Muscle of arm (tissue), 14 donors: ENCODE measurements around the gene RCOR1. TPM values are rescaled to one million over a fixed set of nuclear protein-coding genes. Genes with fewer than 3 reads are reported as not detected.
"Not testable (repeated sequence)": the region's sequence is repeated elsewhere in the genome, so short reads cannot be mapped to it uniquely, and the experiment has no call there.

ENCODE experiments used
- DNase-seq: peaks from one replicate; pipeline ENCODE4 v3.0.0-alpha.2; 2013
- long read RNA-seq, 11 donors: transcript quantifications; one replicate each; lab custom pipeline, GENCODE V29; 2026
- polyA plus RNA-seq, 12 donors: library from polyadenylated mRNA; unstranded; fragments of 120-200 nt; gene quantifications; one replicate each; pipeline ENCODE4 v1.2.1, GENCODE V29; 2013; ENCODE audit not compliant: insufficient read length in 12 of 12

RCOR1 gene
- 10 to 100 TPM in 11 of 12 donors, not detected in 1; 24.0 to 57.7 (median 32.5) TPM for polyA plus RNA-seq
- long read RNA-seq, donor 1 = 0 reads
- long read RNA-seq, donor 2, full-length matches to known transcripts = 4 of 4 reads
- long read RNA-seq, donor 2, partial matches to known transcripts = 0 of 4 reads
- long read RNA-seq, donor 2, other reads (novel, unspliced or antisense) = 0 of 4 reads
- long read RNA-seq, donor 3 = 0 reads
- long read RNA-seq, donor 4, full-length matches to known transcripts = 2 of 2 reads
- long read RNA-seq, donor 4, partial matches to known transcripts = 0 of 2 reads
- long read RNA-seq, donor 4, other reads (novel, unspliced or antisense) = 0 of 2 reads
- long read RNA-seq, donor 5, full-length matches to known transcripts = 4 of 4 reads
- long read RNA-seq, donor 5, partial matches to known transcripts = 0 of 4 reads
- long read RNA-seq, donor 5, other reads (novel, unspliced or antisense) = 0 of 4 reads
- long read RNA-seq, donor 6, full-length matches to known transcripts = 2 of 14 reads
- long read RNA-seq, donor 6, partial matches to known transcripts = 12 of 14 reads
- long read RNA-seq, donor 6, other reads (novel, unspliced or antisense) = 0 of 14 reads
- long read RNA-seq, donor 7, full-length matches to known transcripts = 2 of 2 reads
- long read RNA-seq, donor 7, partial matches to known transcripts = 0 of 2 reads
- long read RNA-seq, donor 7, other reads (novel, unspliced or antisense) = 0 of 2 reads
- long read RNA-seq, donor 8, full-length matches to known transcripts = 1 of 1 reads
- long read RNA-seq, donor 8, partial matches to known transcripts = 0 of 1 reads
- long read RNA-seq, donor 8, other reads (novel, unspliced or antisense) = 0 of 1 reads
- long read RNA-seq, donor 9, full-length matches to known transcripts = 2 of 2 reads
- long read RNA-seq, donor 9, partial matches to known transcripts = 0 of 2 reads
- long read RNA-seq, donor 9, other reads (novel, unspliced or antisense) = 0 of 2 reads
- long read RNA-seq, donor 10, full-length matches to known transcripts = 4 of 4 reads
- long read RNA-seq, donor 10, partial matches to known transcripts = 0 of 4 reads
- long read RNA-seq, donor 10, other reads (novel, unspliced or antisense) = 0 of 4 reads
- long read RNA-seq, donor 11, full-length matches to known transcripts = 5 of 5 reads
- long read RNA-seq, donor 11, partial matches to known transcripts = 0 of 5 reads
- long read RNA-seq, donor 11, other reads (novel, unspliced or antisense) = 0 of 5 reads

- peak; percentile 97 for DNase-seq
These were observed at the start of gene RCOR1 for GRCh38 chr14:102591944-102592762. RCOR1 (plus strand) TSS chr14:102592649; CDS start chr14:102592887, 238 bp downstream.

GRCh38 chr14:102544046-102544746 is 48.3 kb upstream of the RCOR1 start:
- peak; percentile 73 for DNase-seq

GRCh38 chr14:102544747-102545460 is 47.5 kb upstream of the RCOR1 start:
- DNase-seq = no peak

GRCh38 chr14:102545461-102546265 is 46.8 kb upstream of the RCOR1 start:
- peak; percentile 49 for DNase-seq

GRCh38 chr14:102548616-102549240 is 43.7 kb upstream of the RCOR1 start:
- no peak for DNase-seq

- DNase-seq = not testable (repeated sequence)
These were observed 41.5 kb upstream of the RCOR1 start for GRCh38 chr14:102550927-102551401.

GRCh38 chr14:102551995-102552705 is 40.3 kb upstream of the RCOR1 start:
- DNase-seq = no peak

- DNase-seq = no peak
These were observed 37.3 kb upstream of the RCOR1 start for GRCh38 chr14:102554821-102555819.

- no peak for DNase-seq
These were observed 36.3 kb upstream of the RCOR1 start for GRCh38 chr14:102556098-102556677.

- no peak for DNase-seq
These were observed 34.8 kb upstream of the RCOR1 start for GRCh38 chr14:102557434-102558226.

- no peak for DNase-seq
These were observed 33.9 kb upstream of the RCOR1 start for GRCh38 chr14:102558556-102558955.

GRCh38 chr14:102560458-102561261 is 31.8 kb upstream of the RCOR1 start:
- DNase-seq = no peak

GRCh38 chr14:102565331-102565887 is 27.0 kb upstream of the RCOR1 start:
- DNase-seq = no peak

- no peak for DNase-seq
These were observed 26.5 kb upstream of the RCOR1 start for GRCh38 chr14:102565959-102566358.
